Fibroblast of lung (primary cell): Measurements from ENCODE around the gene M6PR. TPM values are rescaled to one million over a fixed set of nuclear protein-coding genes. Genes with fewer than 3 reads are reported as not detected.

Source experiments
- DNase-seq, 2 donors: peaks; one replicate each; pipeline versions ENCODE4 v3.0.0 to v3.0.0-alpha.2; 2010; ENCODE audit warnings: low read depth in 2 of 2
- H2AFZ ChIP-seq: 2 replicates; pipeline ENCODE4 v1.5.1; 2012; ENCODE audit warnings: low read length, control low read depth, inconsistent platforms
- H3K27ac ChIP-seq: 2 replicates; pipeline ENCODE4 v1.5.1; 2011; ENCODE audit warnings: low read length, control low read depth; ENCODE audit not compliant: insufficient read depth
- H3K27me3 ChIP-seq: 2 replicates; pipeline ENCODE4 v1.5.1; 2011; ENCODE audit warnings: mild to moderate bottlenecking, low read length; ENCODE audit not compliant: control insufficient read depth, insufficient read depth
- H3K36me3 ChIP-seq: 2 replicates; pipeline ENCODE4 v1.5.1; 2011; ENCODE audit warnings: low read length; ENCODE audit not compliant: control insufficient read depth, insufficient read depth
- H3K4me1 ChIP-seq: 2 replicates; pipeline ENCODE4 v1.5.1; 2011; ENCODE audit warnings: low read length; ENCODE audit not compliant: control insufficient read depth, insufficient read depth; ENCODE audit errors: extremely low read depth
- H3K4me2 ChIP-seq: 2 replicates; pipeline ENCODE4 v1.5.1; 2011; ENCODE audit warnings: low read length, control low read depth; ENCODE audit not compliant: insufficient read depth; ENCODE audit errors: extremely low read depth
- H3K4me3 ChIP-seq, 4 experiments: fragments of 200-600 bp in 1 of 4; sonication (generic) in 1 of 4; replicated peaks in 1 of 4; 2 replicates each; pipeline ENCODE4 v1.5.1; 2011 to 2016; ENCODE audit warnings: low read length in 4 of 4, low read depth in 3 of 4, mild to moderate bottlenecking in 3 of 4, control low read depth in 2 of 4, inconsistent platforms in 1 of 4, mixed read lengths in 1 of 4; ENCODE audit not compliant: insufficient read depth in 1 of 4; ENCODE audit errors: control extremely low read depth in 1 of 4
- H3K79me2 ChIP-seq: 2 replicates; pipeline ENCODE4 v1.5.1; 2012; ENCODE audit warnings: mild to moderate bottlenecking, low read length, inconsistent platforms; ENCODE audit not compliant: control insufficient read depth, insufficient read depth
- H3K9ac ChIP-seq: 2 replicates; pipeline ENCODE4 v1.5.1; 2011; ENCODE audit warnings: mild to moderate bottlenecking, low read length, control low read depth; ENCODE audit not compliant: insufficient read depth
- H3K9me3 ChIP-seq: 2 replicates; pipeline ENCODE4 v1.5.1; 2012; ENCODE audit warnings: low read depth, low read length; ENCODE audit not compliant: control insufficient read depth, insufficient read depth
- H4K20me1 ChIP-seq: 2 replicates; pipeline ENCODE4 v1.5.1; 2011; ENCODE audit warnings: low read length; ENCODE audit not compliant: control insufficient read depth, insufficient read depth; ENCODE audit errors: extremely low read depth
- EZH2 ChIP-seq: IDR thresholded peaks from 2 replicates; pipeline ENCODE4 v1.5.1; 2012; ENCODE audit warnings: low read length, control low read depth, mild to moderate bottlenecking; ENCODE audit errors: missing control alignments
- polyA plus RNA-seq, 2 donors: library from polyadenylated mRNA; depleted of rRNA in 1 of 2; stranded (reverse) in 1 of 2; unstranded in 1 of 2; fragments of >200 nt; gene quantifications; 2 replicates each; pipeline ENCODE4 v1.2.1, GENCODE V29; 2011 to 2012; ENCODE audit warnings: missing spikeins in 1 of 2
- total RNA-seq: library from RNA; depleted of rRNA; stranded (reverse); fragments of >200 nt; gene quantifications from 2 replicates; pipeline ENCODE4 v1.2.1, GENCODE V29; 2014
- TF ChIP-seq, protein P1 (sequence below), 2 donors: IDR thresholded peaks in 1 of 2; conservative IDR thresholded peaks in 1 of 2; 1 replicate in 1 of 2; 2 replicates in 1 of 2; pipeline ENCODE4 v1.5.1; 2011 to 2012; ENCODE audit warnings: low read length in 2 of 2, control low read depth in 1 of 2, inconsistent platforms in 1 of 2, low read depth in 1 of 2, mild to moderate bottlenecking in 1 of 2

M6PR gene
- total and polyA plus RNA-seq, 2 donors (not counting 1 experiment from before 2014, with no cell fraction given), result 102 to 292 TPM

DNA sequence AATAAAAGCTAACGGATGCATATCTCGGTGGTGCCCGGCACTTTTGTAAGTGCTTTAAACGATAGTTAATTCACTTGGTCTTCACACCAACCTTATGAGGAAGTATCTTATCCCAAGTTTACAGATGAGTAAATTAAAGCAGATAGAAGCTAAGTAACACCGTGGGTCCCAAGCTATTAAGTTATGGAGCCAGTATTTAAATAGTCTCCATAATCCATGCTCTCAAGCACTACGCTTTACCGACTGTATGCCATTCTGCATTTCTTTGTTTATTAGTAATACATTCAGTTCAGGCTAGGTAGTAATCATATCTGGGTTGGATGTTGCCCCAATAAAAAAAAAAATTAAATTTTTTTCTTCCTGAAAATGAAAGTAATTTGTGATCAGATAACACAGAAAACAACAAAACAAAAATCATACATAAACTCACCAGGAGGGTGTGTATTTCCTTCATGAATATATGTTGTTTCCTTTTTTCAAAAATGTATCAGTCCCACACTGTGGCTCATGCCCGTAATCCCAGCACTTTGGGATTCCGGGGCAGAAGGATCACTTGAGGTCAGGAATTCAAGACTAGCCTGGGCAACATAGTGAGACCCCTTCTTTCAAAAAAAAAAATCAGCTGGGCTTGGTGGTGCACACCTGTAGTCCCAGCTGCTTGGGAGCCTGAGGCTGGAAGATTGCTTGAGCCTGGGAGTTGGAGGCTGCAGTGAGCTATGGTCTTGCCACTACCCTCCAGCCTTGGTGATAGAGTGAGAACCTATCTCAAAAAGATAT is 1.4 kb upstream of the M6PR start:
- peak overlapping the region; percentile 96 to 97 (median 97) for H3K4me3 ChIP-seq
- H4K20me1 ChIP-seq, result no peaks in the 10 kb centered on the region
- H3K79me2 ChIP-seq, result peaks cover 33% of the 10 kb centered on the region
- no peaks in the 10 kb centered on the region for H3K27me3 ChIP-seq
- H3K4me2 ChIP-seq, result peak overlapping the region; percentile 82
- no peak overlapping the region for H3K27ac ChIP-seq
- no peak overlapping the region for H3K9ac ChIP-seq
- no peaks in the 10 kb centered on the region for H3K36me3 ChIP-seq
- no peaks in the 10 kb centered on the region for H3K9me3 ChIP-seq
- H2AFZ ChIP-seq, result peak overlapping the region; percentile 91
- TF ChIP-seq, protein P1, sequence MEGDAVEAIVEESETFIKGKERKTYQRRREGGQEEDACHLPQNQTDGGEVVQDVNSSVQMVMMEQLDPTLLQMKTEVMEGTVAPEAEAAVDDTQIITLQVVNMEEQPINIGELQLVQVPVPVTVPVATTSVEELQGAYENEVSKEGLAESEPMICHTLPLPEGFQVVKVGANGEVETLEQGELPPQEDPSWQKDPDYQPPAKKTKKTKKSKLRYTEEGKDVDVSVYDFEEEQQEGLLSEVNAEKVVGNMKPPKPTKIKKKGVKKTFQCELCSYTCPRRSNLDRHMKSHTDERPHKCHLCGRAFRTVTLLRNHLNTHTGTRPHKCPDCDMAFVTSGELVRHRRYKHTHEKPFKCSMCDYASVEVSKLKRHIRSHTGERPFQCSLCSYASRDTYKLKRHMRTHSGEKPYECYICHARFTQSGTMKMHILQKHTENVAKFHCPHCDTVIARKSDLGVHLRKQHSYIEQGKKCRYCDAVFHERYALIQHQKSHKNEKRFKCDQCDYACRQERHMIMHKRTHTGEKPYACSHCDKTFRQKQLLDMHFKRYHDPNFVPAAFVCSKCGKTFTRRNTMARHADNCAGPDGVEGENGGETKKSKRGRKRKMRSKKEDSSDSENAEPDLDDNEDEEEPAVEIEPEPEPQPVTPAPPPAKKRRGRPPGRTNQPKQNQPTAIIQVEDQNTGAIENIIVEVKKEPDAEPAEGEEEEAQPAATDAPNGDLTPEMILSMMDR (conservative IDR thresholded peaks at IDR 0.05 in 1 of 2, IDR thresholded peaks at IDR 0.05 in 1 of 2; ENCODE audit: low read depth in 1 of 2, low read length in 2 of 2), result no peak
- no peak for TF ChIP-seq EZH2
- no peak for DNase-seq
- no peaks in the 10 kb centered on the region for H3K4me1 ChIP-seq

DNA sequence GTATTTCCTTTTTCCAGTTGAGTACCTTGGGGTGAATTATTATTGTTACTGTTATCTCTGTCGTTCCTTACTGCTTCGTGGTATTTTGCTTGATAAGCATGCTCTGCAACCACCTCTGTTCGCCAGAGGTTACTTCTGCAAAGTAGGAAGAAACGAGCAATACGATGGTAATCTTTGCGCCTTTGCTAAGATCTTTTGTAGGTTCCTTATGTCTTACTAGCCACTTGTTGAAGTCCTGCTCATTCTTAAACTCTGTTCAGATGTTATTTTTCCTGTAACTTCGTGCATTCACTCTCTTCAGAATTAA is 729 bp upstream of the M6PR start:
- peak overlapping the region; percentile 91 for H2AFZ ChIP-seq
- DNase-seq, result no peak
- H4K20me1 ChIP-seq, result no peaks in the 10 kb centered on the region

GRCh38 chr12:8948701-8949341 is 624 bp downstream of the M6PR start:
- H2AFZ ChIP-seq, result peak overlapping the region; percentile 87
- peak overlapping the region; percentile 96 to 97 (median 97) for H3K4me3 ChIP-seq
- peaks cover 38% of the 10 kb centered on the region for H3K79me2 ChIP-seq
- peaks cover 7% of the 10 kb centered on the region for H3K36me3 ChIP-seq
- H3K4me1 ChIP-seq, result no peaks in the 10 kb centered on the region
- H4K20me1 ChIP-seq, result no peaks in the 10 kb centered on the region
- no peak for TF ChIP-seq EZH2
- TF ChIP-seq, protein P1 (conservative IDR thresholded peaks at IDR 0.05 in 1 of 2, IDR thresholded peaks at IDR 0.05 in 1 of 2; ENCODE audit: low read depth in 1 of 2, low read length in 2 of 2), result no peak
- H3K4me2 ChIP-seq, result peak overlapping the region; percentile 96
- H3K9me3 ChIP-seq, result no peaks in the 10 kb centered on the region
- peak; percentile 23 to 26 for DNase-seq
- peak overlapping the region; percentile 100 for H3K27ac ChIP-seq
- H3K27me3 ChIP-seq, result no peaks in the 10 kb centered on the region
- peak overlapping the region; percentile 94 for H3K9ac ChIP-seq

More for the DNA sequence above, 729 bp upstream of the M6PR start:
- Histone ChIP-seq H3K4me2 (peak overlapping the region; percentile 82), H3K79me2 (peaks cover 37% of the 10 kb centered on the region), H3K9me3 (no peaks in the 10 kb centered on the region), H3K27me3 (no peaks in the 10 kb centered on the region), H3K9ac (peak overlapping the region; percentile 94), H3K27ac (peak overlapping the region; percentile 100), H3K4me1 (no peaks in the 10 kb centered on the region), H3K4me3 (peak overlapping the region; percentile 96 to 97 (median 97)), H3K36me3 (peaks cover 3% of the 10 kb centered on the region)
- TF ChIP-seq, protein P1 (conservative IDR thresholded peaks at IDR 0.05 in 1 of 2, IDR thresholded peaks at IDR 0.05 in 1 of 2; ENCODE audit: low read depth in 1 of 2, low read length in 2 of 2), result no peak
- TF ChIP-seq EZH2, result no peak
